ENCODE results near the gene AURKAIP1.
"Not testable (repeated sequence)": the region's sequence is repeated elsewhere in the genome, so short reads cannot be mapped to it uniquely, and the experiment has no call there.

The AURKAIP1 gene

DNA sequence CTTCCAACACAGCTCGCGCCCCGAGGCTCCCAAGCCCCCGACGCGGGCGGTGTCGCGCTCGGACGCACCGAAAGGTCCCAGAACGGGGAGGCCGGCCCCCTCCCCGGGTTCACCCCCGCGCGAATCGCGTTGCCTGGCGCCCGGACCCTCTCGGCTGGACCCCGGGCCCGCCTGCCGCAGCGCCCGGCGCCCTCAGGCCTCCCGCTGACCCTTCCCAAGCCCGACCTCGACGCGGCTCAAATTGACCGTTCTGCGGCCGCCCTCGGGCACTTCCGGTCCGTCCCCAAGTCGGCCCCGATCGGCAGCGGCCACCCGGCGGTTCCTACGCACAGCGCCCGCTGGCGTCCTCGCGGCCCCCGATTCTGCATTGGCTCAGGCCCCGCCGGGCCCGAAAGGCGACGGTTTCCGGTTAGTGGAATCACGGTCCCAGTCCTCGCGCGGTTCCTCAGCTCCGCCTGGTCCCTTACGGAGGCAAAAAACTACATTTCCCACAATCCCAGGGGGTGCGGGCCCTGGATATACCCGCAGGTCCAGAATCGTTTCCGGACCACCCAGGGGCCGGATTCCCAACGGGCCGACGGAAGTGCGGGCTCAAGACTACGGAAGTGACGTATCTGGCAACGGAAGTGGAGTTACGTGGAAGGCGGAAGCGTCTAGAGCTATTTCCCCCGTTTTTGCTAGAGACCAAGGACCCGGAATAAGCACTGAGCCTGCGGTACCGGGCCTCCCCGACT lies at the start of gene AURKAIP1:
AURKAIP1 (minus strand) TSS at position 279 of the 734 bp plus-strand sequence. CDS start 451 bp downstream, outside the sequence.
- peak; percentile 100 for DNase-seq

DNA sequence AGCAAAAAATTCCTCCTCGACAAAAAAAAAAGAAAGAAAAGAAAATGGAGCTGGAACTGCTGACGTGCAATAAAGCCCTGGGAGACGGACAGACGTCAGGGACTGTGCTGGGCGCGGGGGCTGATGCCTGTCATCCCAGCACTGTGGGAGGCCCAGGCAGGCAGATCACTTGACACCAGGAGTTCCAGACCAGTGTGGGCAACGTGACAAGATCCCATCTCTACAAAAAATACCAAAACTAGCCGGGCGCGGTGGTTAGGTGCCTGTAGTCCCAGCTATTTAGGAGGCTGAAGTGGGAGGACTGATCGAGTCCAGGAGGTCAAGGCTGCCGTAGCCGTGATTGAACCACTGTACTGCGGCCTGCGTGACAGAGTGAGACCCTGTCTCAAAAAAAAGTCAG lies 49.7 kb upstream of the AURKAIP1 start:
- DNase-seq, result no peak

DNA sequence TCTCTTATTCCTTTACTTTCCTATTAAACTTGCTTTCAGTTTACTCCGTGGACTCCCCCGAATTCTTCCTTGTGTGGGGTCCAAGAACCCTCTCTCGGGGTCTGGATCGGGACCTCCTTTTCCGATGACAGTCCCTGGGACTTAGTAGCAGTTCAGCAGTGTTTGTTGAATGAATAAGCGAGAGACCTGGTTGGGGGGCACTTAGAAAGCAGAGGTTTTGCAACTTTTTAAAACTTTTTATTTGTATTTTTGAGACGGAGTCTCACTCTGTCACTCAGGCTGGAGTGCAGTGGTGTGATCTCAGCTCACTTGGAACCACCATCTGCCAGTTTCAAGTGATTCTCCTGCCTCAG lies 48.2 kb upstream of the AURKAIP1 start:
- DNase-seq, result no peak

DNA sequence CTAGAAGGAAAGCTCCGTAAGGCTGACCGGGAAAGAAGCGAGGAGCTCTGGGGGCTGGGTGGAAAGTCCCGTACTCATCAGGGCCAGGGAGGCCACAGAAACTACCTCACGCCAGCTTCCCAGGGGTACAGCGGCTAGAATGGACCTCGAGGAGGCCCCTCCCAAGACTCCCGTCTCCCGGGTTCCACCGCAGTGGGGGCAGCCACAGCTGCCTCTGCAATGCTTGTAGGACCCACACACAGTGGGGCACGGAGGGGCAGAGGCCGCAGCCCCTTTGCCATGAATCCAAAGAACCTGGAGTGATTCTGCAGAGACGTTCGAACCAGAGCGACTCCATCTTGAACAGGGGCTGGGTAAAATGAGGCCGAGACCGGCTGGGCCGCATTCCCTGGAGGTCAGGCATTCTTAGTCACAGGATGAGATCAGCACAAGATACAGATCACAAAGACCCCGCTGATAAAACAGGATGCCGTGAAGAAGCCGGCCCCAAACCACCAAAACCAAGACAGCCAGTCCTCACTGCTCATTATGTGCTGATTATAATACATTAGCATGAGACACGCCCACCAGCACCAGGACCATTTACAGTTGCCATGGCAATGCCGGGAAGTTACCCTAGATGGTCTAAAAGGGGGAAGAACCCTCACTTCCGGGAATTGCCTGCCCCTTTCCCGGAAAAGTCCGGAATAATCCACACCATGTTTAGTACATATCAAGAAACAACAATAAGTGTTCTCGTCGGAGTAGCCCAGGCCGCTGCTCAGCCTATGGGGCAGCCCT lies 47.6 kb upstream of the AURKAIP1 start:
- no peak for DNase-seq

DNA sequence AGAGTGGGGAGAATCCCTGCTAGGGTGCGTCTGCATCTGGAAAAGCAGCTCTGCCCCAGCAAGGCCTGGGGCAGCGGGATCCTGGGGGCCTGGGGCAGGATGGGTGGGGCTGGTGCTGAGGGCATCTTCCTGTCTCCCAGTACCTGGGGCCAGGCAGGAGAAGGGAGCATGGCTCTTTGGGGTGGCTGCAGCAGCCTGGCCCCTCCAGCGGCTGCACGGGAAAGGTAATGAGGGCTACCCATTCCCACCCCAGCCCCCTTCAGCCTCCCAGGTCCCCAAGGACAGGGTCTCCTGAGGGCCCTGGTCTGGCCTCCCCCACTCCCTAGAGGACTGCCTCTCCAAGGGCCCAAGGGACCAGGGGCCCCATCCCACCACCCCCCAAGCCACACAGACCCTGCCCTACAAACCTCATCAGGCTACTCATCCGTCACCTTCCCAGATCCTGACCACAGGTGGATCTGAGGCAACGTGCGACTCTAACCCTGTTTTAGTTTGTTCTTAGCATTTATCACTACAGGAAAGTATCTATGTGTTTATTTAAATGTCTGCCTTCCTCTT lies 47.0 kb upstream of the AURKAIP1 start:
- peak; percentile 91 for DNase-seq

DNA sequence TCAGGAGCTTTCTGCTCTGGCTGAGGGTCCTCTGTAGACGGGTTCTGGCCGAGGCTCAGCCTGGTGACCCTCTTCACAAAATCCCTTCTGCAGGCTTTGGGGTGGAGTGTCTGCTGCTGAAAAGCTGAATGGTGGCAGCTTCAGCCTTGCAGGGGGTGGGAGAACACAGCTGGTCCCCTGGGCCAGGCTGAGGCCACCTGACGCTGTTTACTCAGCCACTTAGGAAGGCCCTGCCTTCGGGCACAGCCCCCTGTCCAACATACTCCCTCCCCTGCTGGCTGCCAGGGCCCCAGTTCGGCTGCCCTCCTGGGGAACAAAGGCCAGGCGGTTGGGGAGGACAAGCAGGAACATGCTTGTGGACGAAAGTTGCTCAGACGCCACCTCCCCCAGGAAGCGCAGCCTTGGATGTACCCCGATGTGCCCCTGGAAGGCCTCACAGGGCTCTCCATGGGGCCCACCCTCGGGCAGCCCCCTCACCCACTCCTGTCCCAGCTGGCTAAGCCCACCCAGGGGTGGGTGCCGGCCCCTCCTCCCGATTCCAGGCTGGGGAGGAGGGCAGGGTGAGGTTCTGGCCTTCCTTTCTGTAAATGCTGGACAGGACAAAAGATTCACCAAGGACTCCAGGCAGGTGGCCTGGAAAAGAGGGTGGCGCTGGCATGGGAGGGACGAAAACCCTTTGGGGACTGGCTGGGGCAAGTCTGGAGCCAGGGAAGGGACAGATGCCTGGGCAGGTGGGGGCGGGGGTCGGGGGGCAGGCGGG lies 46.3 kb upstream of the AURKAIP1 start, which contains the start of gene ANKRD65:
ANKRD65 (minus strand) TSS at position 130 of the 760 bp plus-strand sequence. CDS start 271 bp downstream, outside the sequence.
- DNase-seq, result peak; percentile 100

DNA sequence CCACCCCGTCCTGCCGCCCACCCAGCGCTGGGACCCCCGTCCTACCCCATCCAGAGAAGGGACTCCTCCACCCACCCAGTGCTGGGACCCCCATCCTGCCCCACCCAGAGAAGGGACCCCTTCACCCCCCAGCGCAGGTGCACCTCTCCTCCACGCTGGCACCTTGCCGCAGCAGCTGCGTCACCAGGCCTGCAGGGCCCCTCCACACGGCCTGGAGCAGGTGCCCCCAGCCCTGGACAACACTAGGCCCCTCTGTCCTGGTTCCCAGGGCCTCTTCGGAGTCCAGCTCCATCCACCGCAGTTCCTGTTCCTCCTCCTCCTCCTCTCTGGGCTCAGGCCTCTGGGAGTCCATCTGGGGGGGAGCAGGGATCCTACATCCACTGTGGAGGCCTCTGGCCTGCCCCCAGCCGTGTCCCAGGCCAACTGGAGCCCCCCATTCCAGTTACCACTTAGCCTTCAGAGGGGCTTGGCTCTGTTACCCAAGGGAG lies 45.7 kb upstream of the AURKAIP1 start:
- DNase-seq, result peak; percentile 89

DNA sequence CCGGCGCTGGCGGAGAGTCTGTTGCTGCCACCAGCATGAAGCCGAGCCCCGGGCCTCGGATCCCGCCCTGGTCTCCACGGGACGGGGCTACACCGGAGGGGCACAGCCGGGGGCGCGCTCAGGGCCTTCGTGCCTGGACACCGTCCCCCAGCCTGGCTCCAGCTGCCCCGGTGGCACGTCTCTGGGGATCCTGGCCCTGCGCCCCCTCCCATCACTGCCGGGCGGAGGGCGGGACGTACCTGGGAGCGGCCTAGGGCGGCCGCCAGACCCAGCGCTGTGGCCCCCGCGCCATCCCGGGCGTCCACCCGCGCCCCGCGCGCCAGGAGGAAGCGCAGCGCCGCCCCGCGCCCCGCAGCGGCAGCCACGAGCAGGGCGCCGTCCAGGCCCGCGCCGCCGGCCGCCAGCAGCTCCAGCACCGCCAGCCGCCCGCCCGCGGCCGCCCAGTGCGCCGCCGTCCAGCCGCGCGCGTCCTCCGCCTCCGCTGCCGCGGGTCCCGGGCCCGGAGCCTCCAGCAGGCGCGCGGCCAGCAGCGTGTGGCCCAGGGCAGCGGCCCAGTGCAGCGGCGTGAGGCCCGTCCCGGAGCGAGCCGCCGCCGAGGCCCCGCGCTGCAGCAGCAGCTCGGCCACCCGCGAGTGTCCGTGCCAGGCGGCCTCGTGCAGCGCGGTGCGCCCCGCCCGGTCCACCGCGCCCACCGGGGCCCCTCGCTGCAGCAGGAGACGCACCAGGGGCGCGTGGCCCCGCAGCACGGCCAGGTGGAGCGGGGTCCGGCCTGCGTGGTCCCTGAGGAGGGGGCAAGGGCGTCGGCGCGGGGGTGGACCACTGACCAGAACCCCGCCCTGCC lies 45.0 kb upstream of the AURKAIP1 start:
- peak; percentile 68 for DNase-seq

DNA sequence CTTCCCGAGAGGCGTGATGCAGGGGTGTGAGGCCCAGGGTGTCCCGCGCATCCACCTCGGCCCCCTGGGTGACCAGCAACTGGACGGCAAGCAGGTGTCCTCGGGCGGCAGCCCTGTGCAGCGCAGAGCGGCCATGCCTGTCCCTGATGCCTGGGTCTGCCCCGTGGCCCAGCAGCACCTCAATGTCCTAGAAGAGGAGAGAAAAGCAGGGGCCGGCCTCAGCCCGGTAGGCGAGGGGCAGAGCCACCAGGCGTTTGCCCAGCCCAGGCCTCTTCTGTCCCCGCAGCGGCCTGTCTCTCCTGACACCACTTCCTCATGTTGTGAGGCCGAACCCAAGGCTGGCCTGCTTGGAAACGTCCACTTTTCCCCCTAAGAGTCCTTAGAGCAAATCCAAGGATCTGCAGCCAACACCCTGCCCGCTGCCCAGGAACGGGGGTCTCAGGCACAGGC lies 44.4 kb upstream of the AURKAIP1 start:
- no peak for DNase-seq

DNA sequence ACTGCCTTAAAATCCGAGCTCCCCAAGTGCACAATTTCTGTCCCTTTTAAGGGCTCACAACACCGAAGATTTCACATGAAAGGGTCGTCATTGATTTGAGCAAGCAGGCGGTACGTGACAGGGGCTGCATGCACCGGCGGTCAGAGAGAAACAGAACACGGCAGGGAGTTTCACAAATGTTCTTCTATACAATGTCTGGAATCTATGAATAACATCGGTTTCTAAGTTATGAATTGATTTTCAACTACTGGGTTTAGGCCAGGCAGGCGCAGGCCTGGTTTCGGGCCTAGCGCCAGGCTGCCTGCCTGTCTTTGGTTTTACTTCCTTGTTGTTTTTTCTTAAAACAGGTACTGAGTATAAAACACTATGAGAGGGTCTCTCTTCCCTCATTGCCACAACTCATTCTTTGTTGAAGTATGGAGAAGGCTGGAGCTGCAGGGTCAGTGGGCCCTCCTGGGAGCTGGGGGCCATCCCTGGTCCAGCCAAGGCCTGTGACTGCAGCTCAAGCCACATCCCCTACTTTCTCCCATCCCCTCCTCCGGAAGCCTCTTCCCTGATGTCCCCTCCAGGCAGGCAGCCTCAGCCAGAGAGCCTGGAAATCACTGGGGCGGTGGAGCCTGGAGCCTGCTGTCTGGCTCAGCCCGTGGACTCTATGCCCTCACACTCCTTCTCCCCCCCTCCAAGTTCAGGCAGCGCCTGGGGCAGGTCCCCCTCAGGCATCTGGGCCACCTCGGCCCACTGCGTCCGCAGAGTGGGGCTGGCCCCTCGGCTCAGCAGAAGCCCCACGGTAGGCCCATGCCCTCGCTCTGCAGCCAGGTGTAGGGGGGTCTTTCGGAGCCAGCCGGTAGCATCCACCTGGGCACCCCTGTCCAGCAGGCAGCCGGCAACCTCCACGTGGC lies 43.7 kb upstream of the AURKAIP1 start:
- no peak for DNase-seq

DNA sequence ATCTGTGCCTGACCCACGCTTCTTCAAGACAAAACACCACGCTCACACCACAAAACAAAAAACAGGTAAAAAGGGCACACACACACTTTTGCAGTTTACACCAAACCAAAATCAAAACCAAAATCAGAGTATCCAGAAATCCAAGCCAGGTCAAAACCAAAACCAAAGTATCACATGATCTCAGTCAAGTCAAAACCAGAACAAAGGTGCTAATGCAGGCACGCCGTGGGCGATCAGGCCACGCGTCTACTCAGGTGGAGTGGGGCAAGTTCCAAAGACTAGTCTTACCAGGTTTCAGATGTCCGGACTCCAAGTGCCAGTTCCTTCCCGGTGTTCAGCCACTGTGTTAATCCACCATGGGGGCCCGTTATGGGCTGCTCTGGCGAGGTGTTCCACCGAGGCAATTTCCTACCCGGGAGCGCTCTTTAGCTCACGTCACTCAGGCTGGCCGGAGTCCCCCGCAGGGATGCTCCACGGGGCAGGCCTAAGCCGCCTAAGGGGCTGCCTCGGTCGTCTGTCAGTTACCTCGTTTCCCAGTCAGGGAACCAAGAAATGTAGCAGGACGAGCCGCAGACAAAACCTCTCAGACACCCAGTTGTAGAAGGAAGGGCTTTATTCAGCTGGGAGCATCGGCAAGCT lies 42.9 kb upstream of the AURKAIP1 start:
- peak; percentile 54 for DNase-seq

DNA sequence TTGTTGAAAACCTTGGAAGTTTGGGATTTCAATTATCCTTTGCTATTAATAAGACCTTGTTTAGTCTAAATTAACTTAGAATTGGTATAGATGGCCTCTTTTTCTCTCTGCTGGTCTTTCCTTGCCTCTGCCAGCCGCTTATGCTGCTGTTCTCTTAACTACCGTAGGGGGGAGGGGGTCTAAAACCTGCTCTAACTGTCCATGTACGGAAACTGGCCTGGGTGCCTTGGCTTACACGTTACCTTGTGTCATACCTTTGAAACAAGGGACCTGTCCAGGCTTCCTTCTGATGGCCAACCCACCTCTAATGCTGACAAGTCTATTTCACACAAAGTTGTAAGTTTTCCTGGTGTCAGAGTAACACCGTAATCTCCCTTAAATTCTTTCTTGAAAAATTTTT lies 42.4 kb upstream of the AURKAIP1 start:
- DNase-seq, result peak; percentile 92

DNA sequence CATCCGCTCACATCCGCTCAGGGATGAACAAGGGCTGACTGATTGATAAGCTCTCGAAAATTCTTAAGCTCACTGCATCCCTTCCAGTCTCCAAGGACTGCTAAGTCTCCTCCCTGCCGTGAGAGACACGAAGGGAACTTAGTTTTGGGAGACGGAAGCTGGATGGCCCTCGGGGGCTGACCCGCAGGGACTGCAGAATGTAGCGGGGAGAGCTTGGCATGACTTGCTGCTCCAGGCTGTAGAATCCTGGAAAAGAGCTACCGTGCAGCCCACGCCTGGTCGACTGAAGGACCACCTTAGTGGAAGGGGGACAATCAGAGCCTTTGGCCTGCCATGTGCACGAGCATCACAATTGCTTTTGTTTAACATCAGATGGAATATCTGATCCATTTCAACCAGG lies 40.7 kb upstream of the AURKAIP1 start:
- no peak for DNase-seq

DNA sequence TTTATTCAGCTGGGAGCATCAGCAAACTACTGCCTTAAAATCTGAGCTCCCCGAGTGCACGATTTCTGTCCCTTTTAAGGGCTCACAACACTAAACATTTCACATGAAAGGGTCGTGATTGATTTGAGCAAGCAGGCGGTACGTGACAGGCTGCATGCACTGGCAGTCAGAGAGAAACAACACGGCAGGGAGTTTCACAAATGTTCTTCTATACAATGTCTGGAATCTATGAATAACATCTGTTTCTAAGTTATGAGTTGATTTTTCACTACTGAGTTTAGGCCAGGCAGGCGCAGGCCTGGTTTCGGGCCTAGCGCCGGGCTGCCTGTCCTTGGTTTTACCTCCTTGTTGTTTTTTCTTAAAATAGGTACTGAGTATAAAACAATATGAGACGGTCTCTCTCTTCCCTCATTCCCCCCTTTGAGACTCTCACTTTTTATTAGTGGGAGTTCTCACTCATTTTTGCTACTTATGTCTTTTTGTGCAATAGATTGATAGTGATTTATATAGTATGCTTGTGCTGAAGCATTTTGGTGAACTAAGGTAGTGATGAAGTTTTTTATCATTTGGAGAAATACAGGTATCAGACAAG lies 37.4 kb upstream of the AURKAIP1 start:
- not testable (repeated sequence) for DNase-seq

DNA sequence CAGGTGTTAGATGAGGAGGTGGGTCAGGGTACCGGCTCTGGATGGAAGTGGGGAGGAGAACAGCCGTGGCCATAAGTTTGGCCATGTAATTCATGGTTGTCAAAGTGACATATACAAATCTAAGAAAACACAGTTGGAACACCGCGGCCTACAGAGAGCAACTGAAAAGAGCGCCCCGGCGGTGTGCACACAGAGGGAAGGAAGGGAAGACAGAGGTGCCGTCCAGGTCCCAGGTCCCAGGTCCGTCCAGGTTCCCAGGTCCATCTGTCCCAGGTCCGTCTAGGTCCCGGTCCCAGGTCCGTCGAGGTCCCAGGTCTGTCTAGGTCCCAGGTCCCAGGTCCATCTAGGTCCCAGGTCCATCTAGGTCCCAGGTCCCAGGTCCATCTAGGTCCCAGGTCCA lies 36.6 kb upstream of the AURKAIP1 start:
- DNase-seq, result no peak

DNA sequence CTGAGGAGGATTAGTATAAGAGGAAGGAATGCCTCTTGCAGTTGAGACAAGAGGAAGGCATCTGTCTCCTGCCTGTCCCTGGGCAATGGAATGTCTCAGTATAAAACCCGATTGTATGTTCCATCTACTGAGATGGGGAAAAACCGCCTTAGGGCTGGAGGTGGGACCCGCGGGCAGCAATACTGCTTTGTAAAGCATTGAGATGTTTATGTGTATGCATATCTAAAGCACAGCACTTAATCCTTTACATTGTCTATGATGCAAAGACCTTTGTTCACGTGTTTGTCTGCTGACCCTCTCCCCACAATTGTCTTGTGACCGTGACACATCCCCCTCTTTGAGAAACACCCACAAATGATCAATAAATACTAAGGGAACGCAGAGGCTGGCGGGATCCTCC lies 35.2 kb upstream of the AURKAIP1 start:
- DNase-seq, result not testable (repeated sequence)

DNA sequence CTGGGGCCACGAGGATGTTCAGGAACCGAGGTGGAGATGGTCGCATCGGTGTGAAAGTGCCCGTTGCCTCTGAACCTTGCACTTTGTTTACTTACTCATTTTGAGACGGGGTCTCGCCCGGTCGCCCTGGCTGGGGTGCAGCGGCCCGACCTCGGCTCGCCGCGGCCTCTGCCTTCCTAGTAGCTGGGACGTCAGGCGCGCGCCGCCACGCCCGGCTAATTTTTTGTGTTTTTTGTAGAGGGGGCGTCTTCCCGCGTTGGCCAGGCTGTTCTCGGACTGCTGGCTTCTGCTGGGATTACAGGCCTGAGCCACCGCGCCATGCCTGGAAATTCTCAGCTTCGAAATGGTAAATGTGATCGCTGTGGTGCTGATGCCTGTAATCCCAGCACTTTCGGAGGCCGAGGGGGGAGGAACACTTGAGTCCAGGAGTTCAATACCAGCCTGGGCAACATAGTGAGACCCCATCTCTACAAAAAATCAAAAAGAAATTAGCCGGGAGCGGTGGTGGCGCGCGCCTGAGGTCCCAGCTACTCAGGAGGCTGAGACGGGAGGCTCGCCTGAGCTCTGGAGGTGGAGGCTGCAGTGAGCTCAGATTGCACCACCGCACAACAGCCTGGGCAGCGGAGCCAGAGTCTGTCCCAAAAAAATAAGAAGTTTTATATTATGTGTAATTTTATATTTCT lies 32.8 kb upstream of the AURKAIP1 start:
- peak; percentile 32 for DNase-seq

DNA sequence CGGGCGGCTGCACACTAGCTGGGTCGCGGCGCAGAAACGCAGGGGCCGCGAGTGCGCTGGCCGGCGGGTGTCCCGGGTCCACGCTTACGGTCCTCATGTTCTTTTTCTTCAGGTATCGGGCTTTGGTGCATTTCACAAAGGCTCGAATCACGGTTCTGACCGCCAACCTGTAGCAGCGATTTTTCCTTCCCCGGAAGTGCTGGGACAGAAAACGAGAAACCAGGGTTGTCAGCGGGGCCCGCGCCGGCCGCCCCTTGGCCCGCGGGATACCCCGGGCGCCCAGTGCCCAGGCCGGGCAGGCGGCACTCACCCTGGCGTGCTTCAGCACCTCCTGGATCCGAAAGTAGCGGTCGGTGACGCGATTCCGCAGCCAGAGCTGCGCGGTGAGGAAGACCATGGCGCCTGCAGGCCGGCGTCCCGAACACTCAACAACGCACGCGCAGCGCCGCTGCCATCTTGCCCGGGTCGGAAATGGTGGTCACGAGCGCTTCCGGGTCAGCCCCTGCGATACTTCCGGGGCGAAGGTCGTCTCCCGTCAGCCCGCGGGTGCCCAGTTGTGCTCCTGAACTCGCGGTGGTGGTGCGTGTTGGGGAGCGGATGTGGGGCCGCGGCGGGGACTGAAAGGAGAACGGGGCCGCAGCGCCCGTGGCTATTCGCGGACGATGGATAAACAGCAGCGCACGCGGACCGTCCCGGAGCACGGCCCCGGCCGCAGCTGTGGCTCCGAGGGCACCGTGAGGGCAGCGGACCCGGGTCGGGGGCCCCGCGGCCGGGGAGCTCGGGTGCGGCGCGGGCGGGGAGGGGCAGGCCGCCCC lies 32.0 kb upstream of the AURKAIP1 start, which contains the start of gene MRPL20:
MRPL20 (minus strand) TSS at position 473 of the 815 bp plus-strand sequence; CDS start at position 397, 76 bp downstream.
- peak; percentile 100 for DNase-seq
